H1 (cell line): Measurements from ENCODE around the gene STARD7. TPM values are rescaled to one million over a fixed set of nuclear protein-coding genes. Genes with fewer than 3 reads are reported as not detected.
"Not testable (repeated sequence)": the region's sequence is repeated elsewhere in the genome, so short reads cannot be mapped to it uniquely, and the experiment has no call there.

Experiments
- CTCF ChIA-PET: fragments of 300-600 bp; sonication (Branson Sonifier 250); formaldehyde crosslinking; loops from one replicate; lab custom pipeline; 2021; ENCODE audit not compliant: partially characterized antibody; lab: Charles Lee
- POLR2A ChIA-PET: fragments of 300-600 bp; sonication (Branson Sonifier 250); formaldehyde crosslinking; loops from one replicate; lab custom pipeline; 2021; ENCODE audit warnings: inconsistent platforms; ENCODE audit not compliant: partially characterized antibody; lab: Charles Lee
- DNase-seq, 2 experiments: peaks; one replicate each; pipeline versions ENCODE4 v3.0.0 to v3.0.0-alpha.2; 2010 to 2022; ENCODE audit warnings: low spot score in 2 of 2, low read depth in 1 of 2, mixed read lengths in 1 of 2
- FAIRE-seq: peaks from 2 replicates; lab custom pipeline; 2011; peaks lifted over from hg19 to GRCh38; lab: Jason Lieb, UNC
- H2AFZ ChIP-seq: 2 replicates; pipeline ENCODE4 v1.8.1; 2012; ENCODE audit warnings: low read length, inconsistent platforms
- H2AK5ac ChIP-seq: 2 replicates; pipeline ENCODE4 v1.6.1; 2013; ENCODE audit warnings: low read depth, low read length
- H2BK120ac ChIP-seq: replicated peaks from 2 replicates; pipeline ENCODE3; 2013; ENCODE audit warnings: low read depth, low read length, inconsistent platforms
- H2BK12ac ChIP-seq: 2 replicates; pipeline ENCODE4 v1.6.1; 2013; ENCODE audit warnings: low read depth, low read length
- H2BK15ac ChIP-seq: 2 replicates; pipeline ENCODE4 v1.6.1; 2013; ENCODE audit warnings: low read length
- H2BK20ac ChIP-seq: 2 replicates; pipeline ENCODE4 v1.6.1; 2013; ENCODE audit warnings: low read length
- H2BK5ac ChIP-seq: 2 replicates; pipeline ENCODE4 v1.6.1; 2013; ENCODE audit warnings: low read depth, low read length
- H3K14ac ChIP-seq: 2 replicates; pipeline ENCODE4 v1.6.1; 2013; ENCODE audit warnings: inconsistent platforms; ENCODE audit not compliant: insufficient read length
- H3K18ac ChIP-seq: 2 replicates; pipeline ENCODE4 v1.6.1; 2013; ENCODE audit warnings: low read length; ENCODE audit errors: extremely low read depth
- H3K23ac ChIP-seq: 2 replicates; pipeline ENCODE4 v1.6.1; 2013; ENCODE audit warnings: inconsistent platforms; ENCODE audit not compliant: insufficient read length
- H3K23me2 ChIP-seq: 2 replicates; pipeline ENCODE4 v1.6.1; 2013; ENCODE audit warnings: low read depth, low read length
- H3K27ac ChIP-seq: 2 replicates; pipeline ENCODE4 v1.6.1; 2011; ENCODE audit warnings: low read depth, low read length, inconsistent platforms
- H3K27me3 ChIP-seq, 4 experiments: replicated peaks in 1 of 4; 1 replicate in 1 of 4; 2 replicates in 3 of 4; pipeline versions ENCODE4 v1.6.1 to v1.8.1; 2011 to 2013; ENCODE audit warnings: low read length in 3 of 4, mild to moderate bottlenecking in 3 of 4, inconsistent platforms in 2 of 4, mixed read lengths in 2 of 4, moderate library complexity in 1 of 4; ENCODE audit not compliant: control insufficient read depth in 3 of 4, insufficient read depth in 3 of 4; ENCODE audit errors: extremely low read depth in 1 of 4
- H3K36me3 ChIP-seq, 4 experiments: 2 replicates each; pipeline versions ENCODE4 v1.6.1 to v1.8.1; 2011 to 2013; ENCODE audit warnings: mild to moderate bottlenecking in 4 of 4, low read length in 3 of 4, moderate library complexity in 2 of 4, control low read depth in 1 of 4, inconsistent platforms in 1 of 4; ENCODE audit not compliant: insufficient read depth in 4 of 4, control insufficient read depth in 2 of 4
- H3K4ac ChIP-seq: replicated peaks from 2 replicates; pipeline ENCODE3; 2013; ENCODE audit warnings: low read length, low read depth, mixed read lengths, inconsistent platforms; ENCODE audit not compliant: insufficient read length
- H3K4me1 ChIP-seq, 4 experiments: replicated peaks in 1 of 4; 1 replicate in 1 of 4; 2 replicates in 3 of 4; pipeline versions ENCODE4 v1.6.1 to v1.8.1; 2011 to 2013; ENCODE audit warnings: low read length in 3 of 4, inconsistent platforms in 2 of 4, mixed read lengths in 1 of 4; ENCODE audit not compliant: insufficient read depth in 4 of 4, control insufficient read depth in 3 of 4
- H3K4me2 ChIP-seq, 2 experiments: 2 replicates each; pipeline versions ENCODE4 v1.6.1 to v1.8.1; 2011 to 2013; ENCODE audit warnings: low read depth in 2 of 2, low read length in 2 of 2, control low read depth in 1 of 2, inconsistent platforms in 1 of 2, mild to moderate bottlenecking in 1 of 2; ENCODE audit not compliant: insufficient read depth in 1 of 2
- H3K4me3 ChIP-seq, 4 experiments: fragments of 200-600, 300-600 bp in 1 of 4; sonication (generic), shearing (Covaris generic), sonication (Bioruptor Twin) in 1 of 4; 2 replicates each; pipeline versions ENCODE4 v1.5.1 to v1.8.1; 2011 to 2016; ENCODE audit warnings: low read length in 4 of 4, low read depth in 3 of 4, control low read depth in 2 of 4, inconsistent platforms in 2 of 4, mild to moderate bottlenecking in 2 of 4, mixed read lengths in 1 of 4, moderate library complexity in 1 of 4; ENCODE audit not compliant: insufficient read depth in 2 of 4; ENCODE audit errors: extremely low read depth in 1 of 4
- H3K56ac ChIP-seq: replicated peaks from 2 replicates; pipeline ENCODE3; 2013; ENCODE audit warnings: low read depth, mild to moderate bottlenecking, mixed read lengths, low read length, inconsistent platforms; ENCODE audit not compliant: insufficient read length
- H3K79me1 ChIP-seq: 2 replicates; pipeline ENCODE4 v1.6.1; 2013; ENCODE audit warnings: low read depth, low read length, control low read depth
- H3K79me2 ChIP-seq, 2 experiments: 2 replicates each; pipeline versions ENCODE4 v1.6.1 to v1.8.1; 2012 to 2013; ENCODE audit warnings: low read length in 2 of 2, mild to moderate bottlenecking in 2 of 2, inconsistent platforms in 1 of 2; ENCODE audit not compliant: insufficient read depth in 2 of 2, control insufficient read depth in 1 of 2
- H3K9ac ChIP-seq, 4 experiments: replicated peaks in 1 of 4; 1 replicate in 1 of 4; 2 replicates in 3 of 4; pipeline versions ENCODE4 v1.6.1 to v1.8.1; 2011 to 2013; ENCODE audit warnings: low read depth in 3 of 4, low read length in 3 of 4, control low read depth in 2 of 4, mild to moderate bottlenecking in 2 of 4, moderate library complexity in 2 of 4, inconsistent platforms in 1 of 4; ENCODE audit errors: extremely low read depth in 1 of 4
- H3K9me3 ChIP-seq, 2 experiments: 2 replicates each; pipeline versions ENCODE4 v1.6.1 to v1.8.1; 2012 to 2013; ENCODE audit warnings: mild to moderate bottlenecking in 2 of 2, moderate library complexity in 2 of 2, control low read depth in 1 of 2, inconsistent platforms in 1 of 2, low read depth in 1 of 2, low read length in 1 of 2, mixed read lengths in 1 of 2; ENCODE audit not compliant: insufficient read depth in 2 of 2
- H4K20me1 ChIP-seq, 2 experiments: replicated peaks in 1 of 2; 2 replicates each; pipeline versions ENCODE3 to v1.8.1; 2011 to 2013; ENCODE audit warnings: inconsistent platforms in 2 of 2, low read length in 2 of 2, mild to moderate bottlenecking in 1 of 2; ENCODE audit not compliant: insufficient read depth in 2 of 2, control insufficient read depth in 1 of 2
- H4K5ac ChIP-seq: 2 replicates; pipeline ENCODE4 v1.6.1; 2013; ENCODE audit warnings: low read length, low read depth, mixed read lengths, inconsistent platforms; ENCODE audit not compliant: insufficient read length
- H4K8ac ChIP-seq: 2 replicates; pipeline ENCODE4 v1.8.0; 2013; ENCODE audit warnings: mild to moderate bottlenecking, moderate library complexity, low read length, inconsistent platforms; ENCODE audit not compliant: insufficient read depth; ENCODE audit errors: extremely low read depth
- H4K91ac ChIP-seq: replicated peaks from 2 replicates; pipeline ENCODE3; 2013; ENCODE audit warnings: low read length, mixed read lengths, inconsistent platforms; ENCODE audit not compliant: insufficient read length
- TEAD4 ChIP-seq: IDR thresholded peaks from 2 replicates; pipeline ENCODE4 v1.6.1; 2012; ENCODE audit warnings: low read depth, low read length, inconsistent platforms, mixed read lengths
- WGBS, 2 experiments: shearing (Covaris generic) in 1 of 2; methylation state at CpG; one replicate each; pipeline versions ENCODE4 v1.1.6 to v1.1.7; 2013 to 2015; ENCODE audit warnings: low lambda C conversion rate in 2 of 2, mixed read lengths in 2 of 2, inconsistent platforms in 1 of 2, low coverage in 1 of 2, missing lambda C conversion rate in 1 of 2; ENCODE audit not compliant: insufficient replicate concordance in 2 of 2, insufficient coverage in 1 of 2, insufficient read length in 1 of 2; ENCODE audit errors: extremely low coverage in 1 of 2, missing lambda C conversion rate in 1 of 2; 5-methylcytosine and 5-hydroxymethylcytosine counted together
- polyA plus RNA-seq, 7 experiments: library from polyadenylated mRNA; depleted of rRNA in 3 of 7; stranded (reverse) in 5 of 7; unstranded in 2 of 7; fragments of >200 nt in 5 of 7; fragments of 200-250 nt in 2 of 7; gene quantifications; 1 replicate in 5 of 7; 2 replicates in 1 of 7; 4 replicates in 1 of 7; pipeline versions ENCODE4 v1.2.1 to v1.2.3, GENCODE V29; 2011 to 2013; ENCODE audit warnings: missing spikeins in 2 of 7, mixed read lengths in 2 of 7
- total RNA-seq: library from RNA; stranded (reverse); fragmentation: NEBNext Ultra II Directional; extraction: Animal tissue kit (Norgen Biotek cat#: 25700); gene quantifications from 2 replicates; pipeline ENCODE4 v1.2.1, GENCODE V29; 2021

STARD7 gene
- total and polyA plus RNA-seq, 2 of the 8 experiments (the other 6 are each of a cell fraction or from before 2014, with no cell fraction given) = 89.1 to 200 TPM

GRCh38 chr2:96225016-96225533 is 16.4 kb upstream of the STARD7 start (continued):
- no peak for TF ChIP-seq TEAD4

GRCh38 chr2:96221106-96221505 is 12.5 kb upstream of the STARD7 start:
- H4K8ac ChIP-seq, H3K4me3 ChIP-seq, H2BK20ac ChIP-seq, H3K23ac ChIP-seq, H3K4ac ChIP-seq, H4K91ac ChIP-seq, H2BK5ac ChIP-seq, CTCF ChIA-PET, H3K4me1 ChIP-seq, H2BK12ac ChIP-seq, H3K79me2 ChIP-seq, H3K9me3 ChIP-seq, H2AFZ ChIP-seq, H3K14ac ChIP-seq, H2AK5ac ChIP-seq, FAIRE-seq, H3K79me1 ChIP-seq, H4K20me1 ChIP-seq, DNase-seq, H3K27me3 ChIP-seq, H3K9ac ChIP-seq, H3K56ac ChIP-seq, H3K27ac ChIP-seq, H3K4me2 ChIP-seq, H3K18ac ChIP-seq, H3K23me2 ChIP-seq, H3K36me3 ChIP-seq, H2BK15ac ChIP-seq, H2BK120ac ChIP-seq, H4K5ac ChIP-seq: not testable (repeated sequence)
- WGBS, 2 experiments = 100% methylated on average over 1 of the region's 1 CpG; no CpG with 5 or more reads in 1 of the 2 experiments
- POLR2A ChIA-PET = interaction anchor here (1.5 to 2.4 kb wide), 2 partner anchors 12 to 20 kb away, joined by 4 to 6 read pairs; partner anchors contain the start of gene STARD7
